Measurements from ENCODE around the gene HECTD2. TPM values are rescaled to one million over a fixed set of nuclear protein-coding genes. Genes with fewer than 3 reads are reported as not detected.

HECTD2 gene
- total and polyA plus RNA-seq, 3 experiments from 2014 or later: 1.1 to 9.2 (median 8.1) TPM

DNA sequence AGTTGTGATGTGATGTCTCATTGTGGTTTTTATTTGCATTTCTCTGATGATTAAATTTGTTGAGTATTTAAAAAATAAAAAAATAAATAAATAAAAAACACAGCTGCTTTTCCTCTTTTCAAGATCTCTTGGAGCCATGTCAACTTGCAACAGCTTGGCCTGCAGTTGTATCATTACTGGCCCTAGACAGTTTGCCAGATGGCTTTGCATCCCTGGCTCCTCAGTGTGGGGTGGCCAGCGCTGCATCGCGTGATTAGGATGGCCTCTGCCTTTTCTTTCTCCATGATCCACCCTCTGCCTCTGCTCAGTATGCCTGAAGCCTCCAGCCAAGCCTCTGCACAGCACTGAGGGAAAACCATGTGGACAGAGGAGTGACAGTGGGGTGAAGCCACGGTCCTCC lies 126.0 kb downstream of the HECTD2 start:
- CTCF ChIA-PET: no interaction called here
- POLR2A ChIA-PET: no interaction called here
- no peaks in the 10 kb centered on the region for H3K4me1 Mint-ChIP-seq
- H3K27me3 Mint-ChIP-seq: peaks cover 4 to 5% of the 10 kb centered on the region in 2 donors
- Histone ChIP-seq H3K4me3 (ENCODE audit: low read length) (no peak overlapping the region), H3K36me3 (ENCODE audit: insufficient read depth, low read length) (no peaks in the 10 kb centered on the region), H3K27ac (ENCODE audit: low read depth, low read length) (no peak overlapping the region), H3K4me1 (ENCODE audit: insufficient read depth, low read length) (no peaks in the 10 kb centered on the region), H3K27me3 (ENCODE audit: insufficient read depth, low read length, poor library complexity, severe bottlenecking) (no peaks in the 10 kb centered on the region), H3K9me3 (ENCODE audit: low read length) (no peaks in the 10 kb centered on the region)
- H3K27ac Mint-ChIP-seq: no peak overlapping the region
- peaks cover 0 to 1% (median 0%) of the 10 kb centered on the region in 5 donors for H3K9me3 Mint-ChIP-seq
- DNase-seq: no peak
- H3K4me3 Mint-ChIP-seq: no peak overlapping the region
- H3K36me3 Mint-ChIP-seq: no peaks in the 10 kb centered on the region

- no peak overlapping the region for H3K4me3 ChIP-seq (ENCODE audit: low read length)
- H3K9me3 ChIP-seq (ENCODE audit: low read length): no peaks in the 10 kb centered on the region
- Mint-ChIP-seq H3K36me3 (no peaks in the 10 kb centered on the region), H3K4me3 (no peak overlapping the region), H3K4me1 (no peaks in the 10 kb centered on the region), H3K9me3 (peaks cover 0 to 1% (median 0%) of the 10 kb centered on the region in 5 donors), H3K27me3 (peaks cover 5 to 7% of the 10 kb centered on the region in 2 donors), H3K27ac (no peak overlapping the region)
- CTCF ChIA-PET: interaction anchor here (0.7 kb wide), 1 partner anchor 11 kb away, joined by 3 read pairs; no protein-coding TSS in a partner anchor
- no peaks in the 10 kb centered on the region for H3K4me1 ChIP-seq (ENCODE audit: insufficient read depth, low read length)
- H3K27ac ChIP-seq (ENCODE audit: low read depth, low read length): no peak overlapping the region
- H3K36me3 ChIP-seq (ENCODE audit: insufficient read depth, low read length): no peaks in the 10 kb centered on the region
- POLR2A ChIA-PET: no interaction called here
- H3K27me3 ChIP-seq (ENCODE audit: insufficient read depth, low read length, poor library complexity, severe bottlenecking): no peaks in the 10 kb centered on the region
- DNase-seq: no peak
Measured at GRCh38 chr10:91536733-91537132, 126.6 kb downstream of the HECTD2 start.

GRCh38 chr10:91537614-91538383 lies 127.7 kb downstream of the HECTD2 start:
- no peaks in the 10 kb centered on the region for H3K4me1 Mint-ChIP-seq
- H3K36me3 Mint-ChIP-seq: no peaks in the 10 kb centered on the region
- Histone ChIP-seq H3K36me3 (ENCODE audit: insufficient read depth, low read length) (no peaks in the 10 kb centered on the region), H3K4me3 (ENCODE audit: low read length) (no peak overlapping the region), H3K4me1 (ENCODE audit: insufficient read depth, low read length) (no peaks in the 10 kb centered on the region), H3K9me3 (ENCODE audit: low read length) (no peaks in the 10 kb centered on the region), H3K27ac (ENCODE audit: low read depth, low read length) (no peak overlapping the region), H3K27me3 (ENCODE audit: insufficient read depth, low read length, poor library complexity, severe bottlenecking) (no peaks in the 10 kb centered on the region)
- no peaks in the 10 kb centered on the region for H3K9me3 Mint-ChIP-seq
- H3K4me3 Mint-ChIP-seq: no peak overlapping the region
- ChIA-PET CTCF (no interaction called here), POLR2A (no interaction called here)
- no peak overlapping the region for H3K27ac Mint-ChIP-seq
- peaks cover 8 to 13% of the 10 kb centered on the region in 2 donors for H3K27me3 Mint-ChIP-seq
- DNase-seq: no peak

GRCh38 chr10:91539930-91540329 lies 129.8 kb downstream of the HECTD2 start:
- Mint-ChIP-seq H3K36me3 (no peaks in the 10 kb centered on the region), H3K9me3 (no peaks in the 10 kb centered on the region), H3K4me3 (no peak overlapping the region), H3K27me3 (peaks cover 8 to 16% of the 10 kb centered on the region in 2 donors), H3K27ac (no peak overlapping the region), H3K4me1 (no peaks in the 10 kb centered on the region)
- ChIA-PET POLR2A (no interaction called here), CTCF (no interaction called here)
- Histone ChIP-seq H3K4me1 (ENCODE audit: insufficient read depth, low read length) (no peaks in the 10 kb centered on the region), H3K4me3 (ENCODE audit: low read length) (no peak overlapping the region), H3K27ac (ENCODE audit: low read depth, low read length) (no peak overlapping the region), H3K36me3 (ENCODE audit: insufficient read depth, low read length) (no peaks in the 10 kb centered on the region), H3K9me3 (ENCODE audit: low read length) (no peaks in the 10 kb centered on the region), H3K27me3 (ENCODE audit: insufficient read depth, low read length, poor library complexity, severe bottlenecking) (no peaks in the 10 kb centered on the region)
- no peak for DNase-seq

- H3K9me3 ChIP-seq (ENCODE audit: low read length): no peaks in the 10 kb centered on the region
- H3K27me3 ChIP-seq (ENCODE audit: insufficient read depth, low read length, poor library complexity, severe bottlenecking): no peaks in the 10 kb centered on the region
- no peaks in the 10 kb centered on the region for H3K36me3 ChIP-seq (ENCODE audit: insufficient read depth, low read length)
- Mint-ChIP-seq H3K9me3 (no peaks in the 10 kb centered on the region), H3K36me3 (no peaks in the 10 kb centered on the region), H3K4me1 (no peaks in the 10 kb centered on the region), H3K27ac (no peak overlapping the region), H3K27me3 (peaks cover 8 to 16% of the 10 kb centered on the region in 2 donors), H3K4me3 (no peak overlapping the region)
- CTCF ChIA-PET: no interaction called here
- H3K4me1 ChIP-seq (ENCODE audit: insufficient read depth, low read length): no peaks in the 10 kb centered on the region
- H3K4me3 ChIP-seq (ENCODE audit: low read length): no peak overlapping the region
- no peak overlapping the region for H3K27ac ChIP-seq (ENCODE audit: low read depth, low read length)
- DNase-seq: no peak
- POLR2A ChIA-PET: no interaction called here
Measured at GRCh38 chr10:91540733-91541132, 130.6 kb downstream of the HECTD2 start.

DNA sequence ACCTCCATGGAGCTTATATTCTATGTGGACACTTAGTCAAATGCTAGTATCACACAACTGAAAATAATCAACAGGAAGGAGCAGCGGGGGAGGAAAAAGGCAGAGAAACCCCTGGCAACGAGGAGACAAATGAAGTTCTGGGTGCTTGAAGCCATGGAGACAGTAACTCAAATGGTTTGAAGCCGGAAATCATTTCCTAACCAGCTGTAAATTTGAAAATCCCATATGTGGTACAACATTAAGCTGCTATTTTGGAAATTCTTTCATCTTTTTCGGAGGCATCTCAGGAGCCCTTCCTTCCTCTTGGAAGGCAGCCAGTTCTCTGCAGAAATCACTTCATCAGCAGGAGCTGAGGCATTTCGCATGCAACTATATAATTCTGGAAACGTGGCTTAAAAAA lies 131.3 kb downstream of the HECTD2 start:
- no peaks in the 10 kb centered on the region for H3K9me3 Mint-ChIP-seq
- H3K27me3 Mint-ChIP-seq: peaks cover 8 to 16% of the 10 kb centered on the region in 2 donors
- Histone ChIP-seq H3K4me1 (ENCODE audit: insufficient read depth, low read length) (no peaks in the 10 kb centered on the region), H3K36me3 (ENCODE audit: insufficient read depth, low read length) (no peaks in the 10 kb centered on the region), H3K9me3 (ENCODE audit: low read length) (no peaks in the 10 kb centered on the region), H3K4me3 (ENCODE audit: low read length) (no peak overlapping the region), H3K27ac (ENCODE audit: low read depth, low read length) (no peak overlapping the region), H3K27me3 (ENCODE audit: insufficient read depth, low read length, poor library complexity, severe bottlenecking) (no peaks in the 10 kb centered on the region)
- ChIA-PET CTCF (no interaction called here), POLR2A (no interaction called here)
- DNase-seq: no peak
- H3K4me1 Mint-ChIP-seq: no peaks in the 10 kb centered on the region
- no peaks in the 10 kb centered on the region for H3K36me3 Mint-ChIP-seq
- H3K27ac Mint-ChIP-seq: no peak overlapping the region
- H3K4me3 Mint-ChIP-seq: no peak overlapping the region

- ChIA-PET POLR2A (no interaction called here), CTCF (no interaction called here)
- Mint-ChIP-seq H3K27ac (no peak overlapping the region), H3K27me3 (peaks cover 7 to 13% of the 10 kb centered on the region in 2 donors), H3K4me1 (no peaks in the 10 kb centered on the region), H3K36me3 (no peaks in the 10 kb centered on the region), H3K9me3 (no peaks in the 10 kb centered on the region), H3K4me3 (no peak overlapping the region)
- Histone ChIP-seq H3K9me3 (ENCODE audit: low read length) (no peaks in the 10 kb centered on the region), H3K27ac (ENCODE audit: low read depth, low read length) (no peak overlapping the region), H3K4me1 (ENCODE audit: insufficient read depth, low read length) (no peaks in the 10 kb centered on the region), H3K27me3 (ENCODE audit: insufficient read depth, low read length, poor library complexity, severe bottlenecking) (no peaks in the 10 kb centered on the region), H3K4me3 (ENCODE audit: low read length) (no peak overlapping the region), H3K36me3 (ENCODE audit: insufficient read depth, low read length) (no peaks in the 10 kb centered on the region)
- no peak for DNase-seq
Measured at GRCh38 chr10:91545384-91545783, 135.2 kb downstream of the HECTD2 start.

DNA sequence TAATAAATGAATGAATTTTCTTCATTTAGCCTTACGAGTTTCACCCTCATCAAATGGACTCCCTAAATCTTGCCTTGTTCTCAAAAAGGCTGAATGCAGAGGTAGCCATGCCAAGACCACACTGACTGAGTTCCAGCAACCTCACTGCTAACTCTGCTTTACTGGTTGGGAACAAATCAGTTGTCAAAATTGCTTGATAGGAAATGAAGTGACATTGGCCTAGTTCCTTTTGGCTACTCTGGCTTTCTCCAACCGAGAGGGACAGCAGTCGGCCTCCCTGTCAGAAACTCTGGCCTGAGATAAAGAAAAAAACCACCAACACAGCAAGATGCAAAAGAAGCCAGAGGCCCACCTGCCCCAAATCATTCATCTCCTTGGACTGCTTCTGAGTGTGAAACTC lies 135.7 kb downstream of the HECTD2 start:
- CTCF ChIA-PET: no interaction called here
- POLR2A ChIA-PET: no interaction called here
- no peak for DNase-seq
- Mint-ChIP-seq H3K9me3 (no peaks in the 10 kb centered on the region), H3K4me1 (no peaks in the 10 kb centered on the region), H3K27ac (no peak overlapping the region), H3K27me3 (peaks cover 7 to 13% of the 10 kb centered on the region in 2 donors), H3K36me3 (no peaks in the 10 kb centered on the region), H3K4me3 (no peak overlapping the region)
- no peaks in the 10 kb centered on the region for H3K9me3 ChIP-seq (ENCODE audit: low read length)
- no peak overlapping the region for H3K4me3 ChIP-seq (ENCODE audit: low read length)
- no peaks in the 10 kb centered on the region for H3K36me3 ChIP-seq (ENCODE audit: insufficient read depth, low read length)
- H3K4me1 ChIP-seq (ENCODE audit: insufficient read depth, low read length): no peaks in the 10 kb centered on the region
- no peaks in the 10 kb centered on the region for H3K27me3 ChIP-seq (ENCODE audit: insufficient read depth, low read length, poor library complexity, severe bottlenecking)
- H3K27ac ChIP-seq (ENCODE audit: low read depth, low read length): no peak overlapping the region

Data from CD8-positive, alpha-beta memory T cell (primary cell).